H1 (cell line): Measurements from ENCODE around the gene TPBGL. TPM values are rescaled to one million over a fixed set of nuclear protein-coding genes. Genes with fewer than 3 reads are reported as not detected.
A peak's percentile ranks its signal among the peaks of the same experiment; 100 is the strongest.

Experiments
- CREB1 ChIP-seq: IDR thresholded peaks from 2 replicates; pipeline ENCODE4 v1.6.1; 2012; ENCODE audit warnings: inconsistent platforms
- CTCF ChIP-seq, 3 experiments: IDR thresholded peaks; 1 replicate in 2 of 3; 2 replicates in 1 of 3; pipeline versions ENCODE4 v1.5.1 to v1.6.1; 2011; ENCODE audit warnings: low read length in 3 of 3, mild to moderate bottlenecking in 3 of 3, inconsistent platforms in 2 of 3, low read depth in 1 of 3, moderate library complexity in 1 of 3; ENCODE audit not compliant: insufficient read depth in 1 of 3; ENCODE audit errors: control extremely low read depth in 1 of 3
- E2F6 ChIP-seq: IDR thresholded peaks from 2 replicates; pipeline ENCODE4 v1.6.1; 2012; ENCODE audit warnings: inconsistent platforms
- EGR1 ChIP-seq: IDR thresholded peaks from 2 replicates; pipeline ENCODE4 v1.6.1; 2011; ENCODE audit warnings: low read depth, low read length, borderline replicate concordance
- GTF2F1 ChIP-seq: IDR thresholded peaks from 2 replicates; pipeline ENCODE4 v1.6.1; 2012; ENCODE audit warnings: low read depth, low read length, improper control_type of control experiment, borderline replicate concordance
- HDAC6 ChIP-seq: IDR thresholded peaks from one replicate; pipeline ENCODE4 v1.7.1; 2012; ENCODE audit warnings: low read depth, mild to moderate bottlenecking, inconsistent platforms, low read length, moderate library complexity
- KDM1A ChIP-seq: fragments of 200-600, 300-600 bp; sonication (generic); IDR thresholded peaks from 2 replicates; pipeline ENCODE4 v1.7.1; 2016; ENCODE audit warnings: mild to moderate bottlenecking, low read length, borderline replicate concordance
- KDM4A ChIP-seq: IDR thresholded peaks from one replicate; pipeline ENCODE4 v1.7.1; 2012; ENCODE audit warnings: low read depth, mild to moderate bottlenecking, moderate library complexity, low read length, inconsistent platforms; ENCODE audit not compliant: severe bottlenecking
- MAX ChIP-seq: IDR thresholded peaks from 2 replicates; pipeline ENCODE4 v1.6.1; 2012; ENCODE audit warnings: inconsistent platforms
- NRF1 ChIP-seq: IDR thresholded peaks from 2 replicates; pipeline ENCODE4 v1.6.1; 2011; ENCODE audit warnings: mild to moderate bottlenecking, low read depth, low read length, improper control_type of control experiment
- POLR2A ChIP-seq, 2 experiments: IDR thresholded peaks; 1 replicate in 1 of 2; 2 replicates in 1 of 2; pipeline ENCODE4 v1.6.1; 2011; ENCODE audit warnings: low read depth in 2 of 2, low read length in 2 of 2, mild to moderate bottlenecking in 2 of 2; ENCODE audit errors: control extremely low read depth in 1 of 2
- RAD21 ChIP-seq, 2 experiments: IDR thresholded peaks in 1 of 2; conservative IDR thresholded peaks in 1 of 2; 2 replicates each; pipeline ENCODE4 v1.6.1; 2011; ENCODE audit warnings: low read depth in 2 of 2, low read length in 2 of 2, improper control_type of control experiment in 1 of 2, inconsistent platforms in 1 of 2, mild to moderate bottlenecking in 1 of 2, moderate library complexity in 1 of 2
- RBBP5 ChIP-seq: IDR thresholded peaks from 2 replicates; pipeline ENCODE4 v1.7.1; 2012; ENCODE audit warnings: low read depth, mild to moderate bottlenecking, inconsistent platforms, low read length, moderate library complexity, borderline replicate concordance
- RNF2 ChIP-seq: fragments of 200-900, 300-1000 bp; sonication (generic); IDR thresholded peaks from 2 replicates; pipeline ENCODE4 v1.7.1; 2016; ENCODE audit warnings: borderline replicate concordance, low read depth, mild to moderate bottlenecking, antibody characterized with exemption, low read length; ENCODE audit not compliant: poor library complexity, severe bottlenecking; ENCODE audit errors: missing control alignments
- SAP30 ChIP-seq: fragments of 300-600 bp; sonication (generic); IDR thresholded peaks from 2 replicates; pipeline ENCODE4 v1.7.1; 2012; ENCODE audit warnings: low read length, moderate library complexity, mild to moderate bottlenecking, inconsistent platforms; ENCODE audit not compliant: insufficient read depth, insufficient replicate concordance
- SUZ12 ChIP-seq: fragments of 200-600 bp; sonication (generic); IDR thresholded peaks from 2 replicates; pipeline ENCODE4 v1.6.1; 2012; ENCODE audit warnings: mild to moderate bottlenecking, inconsistent platforms, low read length, moderate library complexity, mixed read lengths
- TBP ChIP-seq: IDR thresholded peaks from 2 replicates; pipeline ENCODE4 v1.6.1; 2011; ENCODE audit warnings: low read depth, low read length, improper control_type of control experiment
- TCF12 ChIP-seq: IDR thresholded peaks from 2 replicates; pipeline ENCODE4 v1.6.1; 2011; ENCODE audit warnings: low read depth, mild to moderate bottlenecking, low read length
- TEAD4 ChIP-seq: IDR thresholded peaks from 2 replicates; pipeline ENCODE4 v1.6.1; 2012; ENCODE audit warnings: low read depth, low read length, inconsistent platforms, mixed read lengths
- polyA plus RNA-seq, 7 experiments: library from polyadenylated mRNA; depleted of rRNA in 3 of 7; stranded (reverse) in 5 of 7; unstranded in 2 of 7; fragments of >200 nt in 5 of 7; fragments of 200-250 nt in 2 of 7; gene quantifications; 1 replicate in 5 of 7; 2 replicates in 1 of 7; 4 replicates in 1 of 7; pipeline versions ENCODE4 v1.2.1 to v1.2.3, GENCODE V29; 2011 to 2013; ENCODE audit warnings: missing spikeins in 2 of 7, mixed read lengths in 2 of 7
- total RNA-seq: library from RNA; stranded (reverse); fragmentation: NEBNext Ultra II Directional; extraction: Animal tissue kit (Norgen Biotek cat#: 25700); gene quantifications from 2 replicates; pipeline ENCODE4 v1.2.1, GENCODE V29; 2021

TPBGL gene
- total and polyA plus RNA-seq, 2 of the 8 experiments (the other 6 are each of a cell fraction or from before 2014, with no cell fraction given): 0.26 to 0.37 TPM

GRCh38 chr11:75241036-75241905 lies 697 bp downstream of the TPBGL start (continued):
- TF ChIP-seq NRF1 (peak; percentile 24; the same call in 1 of the 2 replicates), RBBP5 (peak; percentile 59; the same call in 1 of the 2 replicates), KDM4A (peak; percentile 66), MAX (peak; percentile 94), RAD21 (IDR thresholded peaks at IDR 0.05 in 1 of 2, conservative IDR thresholded peaks at IDR 0.05 in 1 of 2; ENCODE audit: low read depth in 2 of 2, low read length in 2 of 2) (peak; percentile 23 to 75; a peak in 3 of 4 replicates), GTF2F1 (peak; percentile 71; the same call in 1 of the 2 replicates), TCF12 (peak; percentile 44; the same call in 1 of the 2 replicates), CTCF (IDR thresholded peaks at IDR 0.05; ENCODE audit: control extremely low read depth in 1 of 3, insufficient read depth in 1 of 3, low read depth in 1 of 3, low read length in 3 of 3) (peak; percentile 94 to 99 (median 98)), HDAC6 (no peak), EGR1 (no peak), SUZ12 (peak; percentile 27), RNF2 (no peak), E2F6 (peak; percentile 77; the same call in 1 of the 2 replicates), CREB1 (peak; percentile 65; the same call in 1 of the 2 replicates), POLR2A (IDR thresholded peaks at IDR 0.05; ENCODE audit: control extremely low read depth in 1 of 2, low read depth in 2 of 2, low read length in 2 of 2) (peak in 1 of 2 experiments; percentile 55; a peak in 1 of 3 replicates), KDM1A (no peak; the same call in 1 of the 2 replicates), TEAD4 (peak; percentile 72), SAP30 (no peak), TBP (peak; percentile 10; the same call in 1 of the 2 replicates)
